WI38 (cell line): ENCODE results near the gene ZDHHC20.
"Not testable (repeated sequence)": the region's sequence is repeated elsewhere in the genome, so short reads cannot be mapped to it uniquely, and the experiment has no call there.

Experiments
- H3K4me3 ChIP-seq: 2 replicates; pipeline ENCODE4 v1.5.1; 2011; ENCODE audit warnings: low read depth, mild to moderate bottlenecking, control low read depth, low read length
- TF ChIP-seq, protein P1 (sequence below): IDR thresholded peaks from 2 replicates; pipeline ENCODE4 v1.5.1; 2012; ENCODE audit warnings: low read depth, mild to moderate bottlenecking, control low read depth, low read length

Gene ZDHHC20

DNA sequence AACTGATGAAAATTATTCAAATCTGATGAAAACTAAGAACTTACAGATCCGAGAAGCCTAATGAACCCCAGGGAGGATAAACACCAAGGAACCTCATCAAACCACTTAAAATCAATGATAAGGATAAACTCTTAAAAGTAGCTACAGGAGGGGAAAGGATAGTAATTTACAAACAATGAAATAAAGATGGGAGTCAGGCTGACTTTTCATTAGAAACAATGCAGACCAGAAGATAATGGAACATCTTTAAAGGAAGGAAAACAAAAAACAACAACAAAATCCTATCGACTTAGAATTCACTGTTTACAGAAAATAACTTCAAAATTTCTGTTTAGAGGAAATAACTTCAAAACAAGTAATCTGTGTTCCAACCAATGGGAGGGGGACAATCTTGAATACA is 73.4 kb downstream of the ZDHHC20 start:
- TF ChIP-seq, protein P1, sequence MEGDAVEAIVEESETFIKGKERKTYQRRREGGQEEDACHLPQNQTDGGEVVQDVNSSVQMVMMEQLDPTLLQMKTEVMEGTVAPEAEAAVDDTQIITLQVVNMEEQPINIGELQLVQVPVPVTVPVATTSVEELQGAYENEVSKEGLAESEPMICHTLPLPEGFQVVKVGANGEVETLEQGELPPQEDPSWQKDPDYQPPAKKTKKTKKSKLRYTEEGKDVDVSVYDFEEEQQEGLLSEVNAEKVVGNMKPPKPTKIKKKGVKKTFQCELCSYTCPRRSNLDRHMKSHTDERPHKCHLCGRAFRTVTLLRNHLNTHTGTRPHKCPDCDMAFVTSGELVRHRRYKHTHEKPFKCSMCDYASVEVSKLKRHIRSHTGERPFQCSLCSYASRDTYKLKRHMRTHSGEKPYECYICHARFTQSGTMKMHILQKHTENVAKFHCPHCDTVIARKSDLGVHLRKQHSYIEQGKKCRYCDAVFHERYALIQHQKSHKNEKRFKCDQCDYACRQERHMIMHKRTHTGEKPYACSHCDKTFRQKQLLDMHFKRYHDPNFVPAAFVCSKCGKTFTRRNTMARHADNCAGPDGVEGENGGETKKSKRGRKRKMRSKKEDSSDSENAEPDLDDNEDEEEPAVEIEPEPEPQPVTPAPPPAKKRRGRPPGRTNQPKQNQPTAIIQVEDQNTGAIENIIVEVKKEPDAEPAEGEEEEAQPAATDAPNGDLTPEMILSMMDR, result no peak
- H3K4me3 ChIP-seq, result no peak overlapping the region

DNA sequence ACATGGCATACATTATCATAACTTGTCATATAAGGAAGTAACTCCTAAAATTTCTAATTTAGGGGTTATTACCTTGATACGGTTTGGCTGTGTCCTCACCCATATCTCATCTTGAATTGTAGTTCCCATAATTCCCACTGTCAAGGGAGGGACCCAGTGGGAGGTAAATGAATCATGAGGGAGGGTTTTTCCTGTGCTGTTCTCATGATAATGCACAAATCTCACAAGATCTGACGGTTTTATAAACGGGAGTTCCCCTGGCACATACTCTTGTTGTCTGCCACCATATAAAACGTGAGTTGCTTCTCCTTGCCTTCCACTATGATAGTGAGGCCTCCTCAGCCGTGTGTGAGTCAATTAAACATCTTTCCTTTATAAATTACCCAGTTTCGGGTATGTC is 76.0 kb downstream of the ZDHHC20 start:
- TF ChIP-seq, protein P1, result no peak
- no peak overlapping the region for H3K4me3 ChIP-seq

DNA sequence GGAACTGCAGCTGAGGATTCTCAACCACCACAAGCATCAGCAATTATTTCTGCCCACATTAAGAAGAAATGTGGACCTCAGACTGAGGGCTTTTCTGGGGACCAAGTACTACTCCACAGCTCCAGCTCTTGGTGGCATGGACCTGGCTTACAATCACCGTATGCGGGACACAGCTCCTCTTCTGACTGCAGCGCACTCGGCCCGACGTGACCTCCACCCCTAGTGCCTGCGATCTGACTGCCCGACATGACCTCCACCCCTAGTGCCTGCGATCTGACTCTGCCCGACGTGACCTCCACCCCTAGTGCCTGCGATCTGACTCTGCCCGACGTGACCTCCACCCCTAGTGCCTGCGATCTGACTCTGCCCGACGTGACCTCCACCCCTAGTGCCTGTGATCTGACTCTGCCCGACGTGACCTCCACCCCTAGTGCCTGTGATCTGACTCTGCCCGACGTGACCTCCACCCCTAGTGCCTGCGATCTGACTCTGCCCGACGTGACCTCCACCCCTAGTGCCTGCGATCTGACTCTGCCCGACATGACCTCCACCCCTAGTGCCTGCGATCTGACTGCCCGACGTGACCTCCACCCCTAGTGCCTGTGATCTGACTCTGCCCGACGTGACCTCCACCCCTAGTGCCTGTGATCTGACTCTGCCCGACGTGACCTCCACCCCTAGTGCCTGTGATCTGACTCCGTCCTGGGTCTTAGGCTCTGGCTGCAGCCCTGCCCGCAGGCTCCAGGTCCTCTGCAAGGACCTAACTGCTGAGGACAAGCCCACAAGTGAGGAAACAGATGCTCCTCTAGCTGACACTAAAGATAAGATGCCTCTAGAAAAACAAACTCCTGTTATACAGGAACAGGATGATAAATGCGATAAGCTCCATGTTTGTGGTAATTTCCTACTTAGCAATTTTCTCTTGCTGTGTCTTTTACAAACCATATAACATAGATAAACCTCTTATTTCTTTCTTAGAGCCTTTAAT is 81.8 kb downstream of the ZDHHC20 start:
- H3K4me3 ChIP-seq, result not testable (repeated sequence)

DNA sequence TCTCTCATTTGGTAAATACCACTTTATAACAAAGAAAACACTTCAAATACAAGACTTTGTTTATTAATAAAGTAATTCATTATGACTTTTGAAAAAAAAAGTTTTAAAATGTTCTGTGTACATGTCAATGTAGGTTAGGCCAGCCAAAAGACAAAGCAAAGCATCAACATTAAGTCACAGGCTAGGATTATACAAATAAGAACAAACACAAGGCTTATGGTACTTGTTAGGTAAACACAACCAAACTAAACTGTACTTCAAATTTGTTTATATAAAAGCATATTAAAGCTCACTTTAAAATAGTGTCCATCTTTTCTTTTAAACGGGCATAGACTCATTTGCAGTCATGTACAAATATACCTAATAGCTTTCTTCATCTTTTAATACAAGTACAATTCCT is 86.6 kb downstream of the ZDHHC20 start:
- TF ChIP-seq, protein P1, result no peak
- no peak overlapping the region for H3K4me3 ChIP-seq

DNA sequence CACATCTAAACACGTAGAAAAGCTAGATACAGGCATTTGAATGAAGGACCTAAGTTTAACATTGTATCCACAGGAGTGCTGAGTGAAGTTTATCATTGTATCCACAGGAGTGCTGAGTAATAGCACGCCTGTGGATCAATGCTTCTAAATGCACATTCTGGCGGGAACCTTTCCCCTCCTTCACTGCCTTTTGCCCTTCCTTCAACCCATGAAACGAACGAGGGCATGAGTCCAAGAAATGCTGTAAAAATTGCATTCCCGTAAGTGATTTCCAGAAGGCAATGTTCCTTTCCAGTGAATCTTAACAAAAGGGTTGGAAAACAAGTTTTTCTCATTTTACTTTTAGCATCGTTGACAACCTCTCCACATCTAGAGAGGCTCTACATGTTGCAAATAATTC is 88.1 kb downstream of the ZDHHC20 start:
- H3K4me3 ChIP-seq, result no peak overlapping the region
- TF ChIP-seq, protein P1, result no peak

DNA sequence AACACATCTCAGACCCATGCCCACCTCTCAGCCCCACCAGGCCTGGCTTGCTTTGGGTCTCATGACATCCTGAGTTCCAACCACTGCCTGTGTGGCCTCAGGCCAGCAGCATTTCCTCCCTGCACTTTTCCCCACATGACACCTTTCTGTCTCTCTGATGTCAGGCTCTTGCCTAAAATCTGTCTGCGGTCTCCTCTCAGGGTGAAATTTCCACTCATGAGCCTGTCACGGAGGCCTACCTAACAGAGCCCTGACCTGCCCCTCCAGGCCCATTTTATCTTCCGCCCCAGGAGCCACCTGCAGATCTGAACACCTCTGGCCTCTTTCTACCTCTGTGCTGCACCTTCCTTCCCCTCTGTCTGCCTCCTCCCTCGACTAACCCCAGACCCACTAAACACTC is 93.5 kb downstream of the ZDHHC20 start:
- TF ChIP-seq, protein P1, result no peak
- no peak overlapping the region for H3K4me3 ChIP-seq

DNA sequence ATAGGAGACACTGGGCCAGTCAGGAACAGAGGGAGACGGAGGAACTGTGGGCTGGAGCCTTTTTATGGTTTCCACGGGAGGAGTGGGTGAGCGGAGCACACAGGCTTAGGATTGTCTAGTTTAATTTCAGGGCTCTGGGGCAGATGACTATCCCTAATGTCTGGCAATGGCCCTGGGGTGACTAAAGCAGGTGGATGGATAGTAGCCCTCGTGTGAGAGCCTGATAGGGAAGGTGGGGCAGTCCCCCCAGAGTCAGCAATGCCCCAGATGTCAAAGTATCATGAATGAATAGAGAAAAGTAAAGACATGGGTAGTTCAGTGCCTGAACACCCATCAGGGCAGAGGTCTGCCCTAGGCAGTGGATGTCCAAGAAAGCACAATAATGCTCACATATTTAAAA is 94.2 kb downstream of the ZDHHC20 start:
- TF ChIP-seq, protein P1, result no peak
- no peak overlapping the region for H3K4me3 ChIP-seq
